Upper lobe of left lung (tissue), 4 donors: Measurements from ENCODE around the gene PSMD5.

Source experiments
- POLR2A ChIP-seq, 4 donors: fragments of 450-650 bp; IDR thresholded peaks; one replicate each; pipeline ENCODE4 v1.5.1; 2016 to 2017; ENCODE audit warnings: antibody characterized with exemption in 4 of 4, mild to moderate bottlenecking in 2 of 4
- TF ChIP-seq, protein P1 (sequence below), 6 experiments: fragments of 450-650 bp in 4 of 6; fragments of 200-600 bp in 2 of 6; sonication (generic) in 2 of 6; IDR thresholded peaks; one replicate each; pipeline ENCODE4 v1.5.1; 2016 to 2019; ENCODE audit warnings: antibody characterized with exemption in 6 of 6

- TF ChIP-seq POLR2A (IDR thresholded peaks at IDR 0.05) = no peak
- TF ChIP-seq, protein P1, sequence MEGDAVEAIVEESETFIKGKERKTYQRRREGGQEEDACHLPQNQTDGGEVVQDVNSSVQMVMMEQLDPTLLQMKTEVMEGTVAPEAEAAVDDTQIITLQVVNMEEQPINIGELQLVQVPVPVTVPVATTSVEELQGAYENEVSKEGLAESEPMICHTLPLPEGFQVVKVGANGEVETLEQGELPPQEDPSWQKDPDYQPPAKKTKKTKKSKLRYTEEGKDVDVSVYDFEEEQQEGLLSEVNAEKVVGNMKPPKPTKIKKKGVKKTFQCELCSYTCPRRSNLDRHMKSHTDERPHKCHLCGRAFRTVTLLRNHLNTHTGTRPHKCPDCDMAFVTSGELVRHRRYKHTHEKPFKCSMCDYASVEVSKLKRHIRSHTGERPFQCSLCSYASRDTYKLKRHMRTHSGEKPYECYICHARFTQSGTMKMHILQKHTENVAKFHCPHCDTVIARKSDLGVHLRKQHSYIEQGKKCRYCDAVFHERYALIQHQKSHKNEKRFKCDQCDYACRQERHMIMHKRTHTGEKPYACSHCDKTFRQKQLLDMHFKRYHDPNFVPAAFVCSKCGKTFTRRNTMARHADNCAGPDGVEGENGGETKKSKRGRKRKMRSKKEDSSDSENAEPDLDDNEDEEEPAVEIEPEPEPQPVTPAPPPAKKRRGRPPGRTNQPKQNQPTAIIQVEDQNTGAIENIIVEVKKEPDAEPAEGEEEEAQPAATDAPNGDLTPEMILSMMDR (IDR thresholded peaks at IDR 0.05) = no peak
Measured at GRCh38 chr9:120867676-120868338, 25.1 kb upstream of the PSMD5 start.
